Measurements from ENCODE around the gene SARM1. TPM values are rescaled to one million over a fixed set of nuclear protein-coding genes. Genes with fewer than 3 reads are reported as not detected.
A peak's percentile ranks its signal among the peaks of the same experiment; 100 is the strongest.

Gene SARM1
- total and polyA plus RNA-seq, 9 of the 15 experiments (the other 6 are each of a cell fraction or from before 2014, with no cell fraction given), result 0.04 to 0.55 (median 0.11) TPM; not detected in 2

- DNase-seq (ENCODE audit: extremely low read depth in 1 of 4, low spot score in 3 of 4) (no peak), ATAC-seq (no peak), FAIRE-seq (no peak)
- intact Hi-C loops (cut with micrococcal nuclease) (no loop called here), in situ Hi-C loops (cut with MboI) (no loop called here)
- 0 out of 4 replicates have a peak overlapping the region, but pooled peaks of 1 of the 2 experiments have one; percentile 81 for H3K9ac ChIP-seq (ENCODE audit: insufficient read depth in 1 of 2, low read depth in 2 of 2, low read length in 2 of 2)
- H3K4me1 ChIP-seq (replicated peaks in 1 of 2; ENCODE audit: control insufficient read depth in 2 of 2, insufficient read depth in 2 of 2, low read length in 2 of 2), result peaks cover 16 to 45% of the 10 kb centered on the region in 2 experiments
- H3K36me3 ChIP-seq (ENCODE audit: control insufficient read depth, insufficient read depth, low read length), result peaks cover 3% of the 10 kb centered on the region; the same call in 1 of the 3 replicates
- H3K9me1 ChIP-seq (ENCODE audit: control insufficient read depth, insufficient read depth, low read length), result peaks cover 5% of the 10 kb centered on the region
- H2AFZ ChIP-seq (ENCODE audit: low read depth, low read length), result no peak overlapping the region
- ChIA-PET POLR2A (interaction anchor here (0.6 to 3.4 kb wide), 2 partner anchors 11 to 27 kb away, joined by 5 to 31 read pairs; partner anchors contain the start of gene POLDIP2), CTCF (ENCODE audit: low intra/inter-chr PET ratio) (interaction anchor here (0.6 kb wide), 1 partner anchor 184 kb away, joined by 5 read pairs; no protein-coding TSS in a partner anchor)
- 90% methylated on average over 18 of the region's 23 CpGs for WGBS (ENCODE audit: insufficient coverage, low coverage, missing lambda C conversion rate)
- H3K27ac ChIP-seq (ENCODE audit: extremely low read depth, low read depth, low read length), result no peak overlapping the region
- no peaks in the 10 kb centered on the region for H3K79me2 ChIP-seq (ENCODE audit: control insufficient read depth, insufficient read depth, low read length)
- H3K9me3 ChIP-seq (replicated peaks; ENCODE audit: control insufficient read depth, insufficient read depth, low read depth, low read length), result no peaks in the 10 kb centered on the region
- H3K4me2 ChIP-seq (ENCODE audit: insufficient read depth, low read length), result no peak overlapping the region
- peaks cover 0 to 4% of the 10 kb centered on the region in 2 experiments; a peak in 1 of 5 replicates for H3K27me3 ChIP-seq (ENCODE audit: control insufficient read depth in 2 of 2, insufficient read depth in 2 of 2, low read length in 2 of 2)
- BruUV-seq (replicated peaks), result no TSS peak
- H3K4me3 ChIP-seq, result no peak overlapping the region
- H4K20me1 ChIP-seq (replicated peaks; ENCODE audit: control insufficient read depth, insufficient read depth, low read length), result peaks cover 14% of the 10 kb centered on the region
- TF ChIP-seq NCOA1 (IDR thresholded peaks at IDR 0.05; ENCODE audit: low read depth) (no peak), HDAC2 (IDR thresholded peaks at IDR 0.05) (no peak), PRPF4 (IDR thresholded peaks at IDR 0.05; ENCODE audit: insufficient read depth, low read depth, low read length, poor library complexity, severe bottlenecking) (no peak), ZNF280B (CRISPR knock-in tag; IDR thresholded peaks at IDR 0.05) (no peak), ZNF184 (CRISPR knock-in tag; IDR thresholded peaks at IDR 0.05) (no peak), ZFX (CRISPR knock-in tag; IDR thresholded peaks at IDR 0.05) (no peak), POLR2AphosphoS2 (IDR thresholded peaks at IDR 0.05; ENCODE audit: low read length) (no peak), HDGF (IDR thresholded peaks at IDR 0.05) (no peak), RB1 (IDR thresholded peaks at IDR 0.05; ENCODE audit: low read depth) (no peak), ZNF143 (CRISPR knock-in tag; IDR thresholded peaks at IDR 0.05) (no peak), KLF10 (CRISPR knock-in tag; IDR thresholded peaks at IDR 0.05) (no peak), DMBX1 (CRISPR knock-in tag; IDR thresholded peaks at IDR 0.05; ENCODE audit: borderline replicate concordance) (no peak), EGR1 (conservative IDR thresholded peaks at IDR 0.05) (no peak), ZNF431 (CRISPR knock-in tag; IDR thresholded peaks at IDR 0.05) (no peak), MBD1 (CRISPR knock-in tag; IDR thresholded peaks at IDR 0.05) (no peak), ASH1L (IDR thresholded peaks at IDR 0.05; ENCODE audit: borderline replicate concordance, low read depth, partially characterized antibody) (no peak), POLR2AphosphoS5 (IDR thresholded peaks at IDR 0.05; ENCODE audit: control insufficient read depth, insufficient read depth, low read depth, low read length) (no peak)
- TF ChIP-seq, protein P1, sequence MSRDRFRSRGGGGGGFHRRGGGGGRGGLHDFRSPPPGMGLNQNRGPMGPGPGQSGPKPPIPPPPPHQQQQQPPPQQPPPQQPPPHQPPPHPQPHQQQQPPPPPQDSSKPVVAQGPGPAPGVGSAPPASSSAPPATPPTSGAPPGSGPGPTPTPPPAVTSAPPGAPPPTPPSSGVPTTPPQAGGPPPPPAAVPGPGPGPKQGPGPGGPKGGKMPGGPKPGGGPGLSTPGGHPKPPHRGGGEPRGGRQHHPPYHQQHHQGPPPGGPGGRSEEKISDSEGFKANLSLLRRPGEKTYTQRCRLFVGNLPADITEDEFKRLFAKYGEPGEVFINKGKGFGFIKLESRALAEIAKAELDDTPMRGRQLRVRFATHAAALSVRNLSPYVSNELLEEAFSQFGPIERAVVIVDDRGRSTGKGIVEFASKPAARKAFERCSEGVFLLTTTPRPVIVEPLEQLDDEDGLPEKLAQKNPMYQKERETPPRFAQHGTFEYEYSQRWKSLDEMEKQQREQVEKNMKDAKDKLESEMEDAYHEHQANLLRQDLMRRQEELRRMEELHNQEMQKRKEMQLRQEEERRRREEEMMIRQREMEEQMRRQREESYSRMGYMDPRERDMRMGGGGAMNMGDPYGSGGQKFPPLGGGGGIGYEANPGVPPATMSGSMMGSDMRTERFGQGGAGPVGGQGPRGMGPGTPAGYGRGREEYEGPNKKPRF (IDR thresholded peaks at IDR 0.05; ENCODE audit: low read depth, low read length), result no peak
These were observed 2.4 kb upstream of the SARM1 start for GRCh38 chr17:28368915-28369683.

All from K562 (cell line).